ENCODE results near the gene CACNG1.

DNA sequence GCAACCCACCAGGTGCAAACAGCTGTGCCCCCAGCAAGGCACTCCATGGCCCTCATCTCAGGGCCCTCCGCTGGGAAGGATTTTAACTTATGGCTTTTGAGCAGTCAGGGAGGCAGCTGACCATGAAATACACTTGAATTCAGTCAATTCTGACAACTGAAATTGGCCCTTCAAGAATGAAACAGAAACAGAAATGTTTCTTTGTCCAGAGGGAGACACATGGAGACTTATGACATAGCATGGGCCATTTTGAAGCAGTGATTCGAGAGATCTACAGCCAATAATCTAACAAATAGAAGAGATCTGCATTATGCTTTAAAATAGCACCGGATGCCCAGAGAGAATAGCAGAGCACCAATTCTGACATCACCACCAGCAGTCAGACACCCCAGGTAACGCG lies 7.5 kb downstream of the CACNG1 start:
- TF ChIP-seq, protein P1, sequence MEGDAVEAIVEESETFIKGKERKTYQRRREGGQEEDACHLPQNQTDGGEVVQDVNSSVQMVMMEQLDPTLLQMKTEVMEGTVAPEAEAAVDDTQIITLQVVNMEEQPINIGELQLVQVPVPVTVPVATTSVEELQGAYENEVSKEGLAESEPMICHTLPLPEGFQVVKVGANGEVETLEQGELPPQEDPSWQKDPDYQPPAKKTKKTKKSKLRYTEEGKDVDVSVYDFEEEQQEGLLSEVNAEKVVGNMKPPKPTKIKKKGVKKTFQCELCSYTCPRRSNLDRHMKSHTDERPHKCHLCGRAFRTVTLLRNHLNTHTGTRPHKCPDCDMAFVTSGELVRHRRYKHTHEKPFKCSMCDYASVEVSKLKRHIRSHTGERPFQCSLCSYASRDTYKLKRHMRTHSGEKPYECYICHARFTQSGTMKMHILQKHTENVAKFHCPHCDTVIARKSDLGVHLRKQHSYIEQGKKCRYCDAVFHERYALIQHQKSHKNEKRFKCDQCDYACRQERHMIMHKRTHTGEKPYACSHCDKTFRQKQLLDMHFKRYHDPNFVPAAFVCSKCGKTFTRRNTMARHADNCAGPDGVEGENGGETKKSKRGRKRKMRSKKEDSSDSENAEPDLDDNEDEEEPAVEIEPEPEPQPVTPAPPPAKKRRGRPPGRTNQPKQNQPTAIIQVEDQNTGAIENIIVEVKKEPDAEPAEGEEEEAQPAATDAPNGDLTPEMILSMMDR (IDR thresholded peaks at IDR 0.05; ENCODE audit: low read depth, low read length): no peak
- no peak for TF ChIP-seq POLR2A (IDR thresholded peaks at IDR 0.05; ENCODE audit: extremely low read depth, insufficient read length)
- TF ChIP-seq, protein P2, sequence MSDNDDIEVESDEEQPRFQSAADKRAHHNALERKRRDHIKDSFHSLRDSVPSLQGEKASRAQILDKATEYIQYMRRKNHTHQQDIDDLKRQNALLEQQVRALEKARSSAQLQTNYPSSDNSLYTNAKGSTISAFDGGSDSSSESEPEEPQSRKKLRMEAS (IDR thresholded peaks at IDR 0.05; ENCODE audit: low read depth, low read length): no peak
